ENCODE results near the gene CSTPP1. TPM values are rescaled to one million over a fixed set of nuclear protein-coding genes. Genes with fewer than 3 reads are reported as not detected.

The CSTPP1 gene
- total RNA-seq, 2 donors from 2014 or later, result 23.4 to 27.6 TPM

DNA sequence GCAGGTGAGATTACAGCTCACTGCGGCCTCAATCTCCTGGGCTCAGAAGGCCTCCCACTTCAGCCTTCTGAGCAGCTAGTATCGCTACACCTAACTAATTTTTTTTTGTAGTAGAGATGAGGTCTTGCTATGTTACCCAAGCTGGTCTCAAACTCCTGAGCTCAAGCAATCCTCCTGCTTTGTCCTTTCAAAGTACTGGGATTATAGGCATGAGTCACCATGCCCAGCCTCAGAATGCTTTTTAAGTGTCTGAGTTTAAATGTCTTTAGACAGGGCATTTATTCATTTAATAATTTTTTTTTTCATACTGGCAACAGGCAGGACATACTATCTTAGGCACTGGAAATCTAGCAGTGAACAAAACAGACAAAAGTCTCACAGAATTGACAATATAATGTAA is 45.9 kb upstream of the CSTPP1 start:
- Histone ChIP-seq H3K4me1 (ENCODE audit: control insufficient read depth in 1 of 2, low read depth in 2 of 2) (peaks cover 0 to 2% of the 10 kb centered on the region in 2 donors), H3K36me3 (no peaks in the 10 kb centered on the region), H3K27me3 (replicated peaks; ENCODE audit: insufficient read depth) (no peaks in the 10 kb centered on the region), H3K4me3 (no peak overlapping the region), H3K9me3 (no peaks in the 10 kb centered on the region), H3K27ac (no peak overlapping the region)
- TF ChIP-seq, protein P1, sequence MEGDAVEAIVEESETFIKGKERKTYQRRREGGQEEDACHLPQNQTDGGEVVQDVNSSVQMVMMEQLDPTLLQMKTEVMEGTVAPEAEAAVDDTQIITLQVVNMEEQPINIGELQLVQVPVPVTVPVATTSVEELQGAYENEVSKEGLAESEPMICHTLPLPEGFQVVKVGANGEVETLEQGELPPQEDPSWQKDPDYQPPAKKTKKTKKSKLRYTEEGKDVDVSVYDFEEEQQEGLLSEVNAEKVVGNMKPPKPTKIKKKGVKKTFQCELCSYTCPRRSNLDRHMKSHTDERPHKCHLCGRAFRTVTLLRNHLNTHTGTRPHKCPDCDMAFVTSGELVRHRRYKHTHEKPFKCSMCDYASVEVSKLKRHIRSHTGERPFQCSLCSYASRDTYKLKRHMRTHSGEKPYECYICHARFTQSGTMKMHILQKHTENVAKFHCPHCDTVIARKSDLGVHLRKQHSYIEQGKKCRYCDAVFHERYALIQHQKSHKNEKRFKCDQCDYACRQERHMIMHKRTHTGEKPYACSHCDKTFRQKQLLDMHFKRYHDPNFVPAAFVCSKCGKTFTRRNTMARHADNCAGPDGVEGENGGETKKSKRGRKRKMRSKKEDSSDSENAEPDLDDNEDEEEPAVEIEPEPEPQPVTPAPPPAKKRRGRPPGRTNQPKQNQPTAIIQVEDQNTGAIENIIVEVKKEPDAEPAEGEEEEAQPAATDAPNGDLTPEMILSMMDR (IDR thresholded peaks at IDR 0.05), result no peak
- no peak for DNase-seq (ENCODE audit: low spot score)
- ATAC-seq (ENCODE audit: insufficient number of reproducible peaks, low FRiP score, low read depth), result no peak

DNA sequence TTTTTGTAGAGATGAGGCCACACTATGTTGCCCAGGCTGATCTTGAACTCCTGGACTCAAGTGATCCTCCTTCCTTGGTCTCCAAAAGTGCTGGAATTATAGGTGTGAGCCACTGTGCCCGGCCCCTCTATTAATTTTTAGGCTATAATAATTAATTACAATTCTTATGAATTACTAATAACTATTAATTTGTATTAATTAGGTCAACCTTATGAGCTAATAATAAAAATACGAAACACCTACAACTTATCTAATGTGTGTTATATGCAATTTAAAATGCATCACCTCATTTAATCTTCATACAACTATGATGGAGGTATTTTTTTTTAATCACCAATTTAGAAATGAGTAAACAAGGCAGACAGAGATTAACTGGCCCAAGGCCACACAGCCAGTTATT is 44.5 kb upstream of the CSTPP1 start:
- Histone ChIP-seq H3K4me1 (ENCODE audit: control insufficient read depth in 1 of 2, low read depth in 2 of 2) (peaks cover 0 to 7% of the 10 kb centered on the region in 2 donors), H3K27me3 (replicated peaks; ENCODE audit: insufficient read depth) (no peaks in the 10 kb centered on the region), H3K36me3 (no peaks in the 10 kb centered on the region), H3K9me3 (no peaks in the 10 kb centered on the region), H3K4me3 (no peak overlapping the region), H3K27ac (no peak overlapping the region)
- TF ChIP-seq, protein P1 (IDR thresholded peaks at IDR 0.05), result no peak
- DNase-seq (ENCODE audit: low spot score) (no peak), ATAC-seq (ENCODE audit: insufficient number of reproducible peaks, low FRiP score, low read depth) (no peak)

DNA sequence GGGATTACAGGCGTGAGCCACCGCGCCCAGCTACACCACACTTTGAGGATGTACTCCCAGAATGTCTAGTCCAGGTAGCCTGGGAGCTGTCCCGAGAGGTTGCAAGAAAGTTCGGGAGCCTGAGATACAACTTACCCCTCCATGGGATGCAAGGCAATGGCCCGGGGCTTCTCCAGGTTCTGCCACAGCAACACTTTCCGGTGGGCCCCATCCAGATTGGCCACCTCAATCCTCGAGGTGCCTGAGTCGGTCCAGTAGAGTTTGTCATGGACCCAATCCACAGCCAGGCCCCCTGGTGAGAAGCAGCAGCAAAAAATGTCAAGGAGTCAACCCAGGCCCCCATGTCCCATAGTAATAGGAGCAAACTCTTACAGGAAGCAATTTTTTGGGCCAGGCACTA is 43.7 kb upstream of the CSTPP1 start:
- Histone ChIP-seq H3K27ac (no peak overlapping the region), H3K9me3 (no peaks in the 10 kb centered on the region), H3K36me3 (no peaks in the 10 kb centered on the region), H3K27me3 (replicated peaks; ENCODE audit: insufficient read depth) (no peaks in the 10 kb centered on the region), H3K4me3 (no peak overlapping the region), H3K4me1 (ENCODE audit: control insufficient read depth in 1 of 2, low read depth in 2 of 2) (peaks cover 0 to 7% of the 10 kb centered on the region in 2 donors)
- DNase-seq (ENCODE audit: low spot score), result no peak
- no peak for ATAC-seq (ENCODE audit: insufficient number of reproducible peaks, low FRiP score, low read depth)
- TF ChIP-seq, protein P1 (IDR thresholded peaks at IDR 0.05), result no peak

DNA sequence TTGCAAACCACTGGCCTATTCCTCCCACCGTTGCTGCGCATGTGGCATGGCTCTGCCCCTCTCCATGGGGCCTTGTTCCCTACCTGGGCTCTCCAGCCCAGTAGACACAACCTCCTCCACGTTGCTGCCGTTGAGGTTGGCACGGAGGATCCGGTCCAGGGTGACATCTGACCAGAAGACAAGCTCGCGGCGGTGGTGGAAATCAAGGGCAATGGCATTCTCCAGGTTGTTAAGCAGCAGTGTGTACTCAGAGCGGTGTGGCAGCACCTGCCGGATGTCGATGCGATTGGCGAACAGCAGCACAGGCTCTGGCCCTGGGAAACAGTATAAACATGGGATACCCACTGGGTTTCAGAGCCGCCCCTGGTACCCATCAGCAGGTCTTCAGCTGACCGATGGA is 42.1 kb upstream of the CSTPP1 start:
- TF ChIP-seq, protein P1 (IDR thresholded peaks at IDR 0.05), result no peak
- Histone ChIP-seq H3K27ac (no peak overlapping the region), H3K4me3 (no peak overlapping the region), H3K36me3 (no peaks in the 10 kb centered on the region), H3K4me1 (ENCODE audit: control insufficient read depth in 1 of 2, low read depth in 2 of 2) (peaks cover 0 to 7% of the 10 kb centered on the region in 2 donors), H3K9me3 (no peaks in the 10 kb centered on the region), H3K27me3 (replicated peaks; ENCODE audit: insufficient read depth) (no peaks in the 10 kb centered on the region)
- DNase-seq (ENCODE audit: low spot score) (no peak), ATAC-seq (ENCODE audit: insufficient number of reproducible peaks, low FRiP score, low read depth) (no peak)

DNA sequence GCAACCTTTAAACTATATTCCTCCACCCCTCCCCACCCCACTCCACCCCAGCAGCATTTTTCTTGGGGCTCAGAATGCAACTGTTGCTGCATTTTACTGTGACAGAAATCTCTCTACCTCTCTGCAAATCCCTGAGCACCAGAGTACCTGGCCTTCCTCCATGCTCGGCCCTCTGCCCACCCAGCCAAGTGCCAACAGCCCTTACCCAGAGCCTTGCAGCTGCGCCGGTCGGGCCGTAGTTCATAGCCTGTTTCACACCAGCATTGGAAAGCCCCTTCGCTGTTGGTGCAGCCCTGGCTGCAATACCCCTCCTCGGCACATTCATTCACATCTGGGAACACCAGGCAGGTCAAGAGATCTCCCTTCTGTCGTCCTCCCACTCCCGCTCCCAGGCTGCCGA is 41.6 kb upstream of the CSTPP1 start:
- no peak overlapping the region for H3K27ac ChIP-seq
- ATAC-seq (ENCODE audit: insufficient number of reproducible peaks, low FRiP score, low read depth) (no peak), DNase-seq (ENCODE audit: low spot score) (no peak)
- no peak overlapping the region for H3K4me3 ChIP-seq
- no peaks in the 10 kb centered on the region for H3K27me3 ChIP-seq (replicated peaks; ENCODE audit: insufficient read depth)
- no peaks in the 10 kb centered on the region for H3K9me3 ChIP-seq
- TF ChIP-seq, protein P1 (IDR thresholded peaks at IDR 0.05), result no peak
- no peaks in the 10 kb centered on the region for H3K36me3 ChIP-seq
- H3K4me1 ChIP-seq (ENCODE audit: control insufficient read depth in 1 of 2, low read depth in 2 of 2), result peaks cover 0 to 7% of the 10 kb centered on the region in 2 donors
